SH-SY5Y (cell line): ENCODE results near the gene ACER3.

Experiments used
- GATA2 ChIP-seq: IDR thresholded peaks from 2 replicates; pipeline ENCODE4 v1.6.1; 2011; ENCODE audit warnings: mild to moderate bottlenecking, low read depth, low read length
- GATA3 ChIP-seq: IDR thresholded peaks from 2 replicates; pipeline ENCODE4 v1.6.1; 2011; ENCODE audit warnings: low read depth, mild to moderate bottlenecking, low read length, moderate library complexity

The ACER3 gene

GRCh38 chr11:76939219-76939631 lies 78.5 kb downstream of the ACER3 start:
- TF ChIP-seq GATA2: no peak
- TF ChIP-seq GATA3: no peak

GRCh38 chr11:76944225-76944624 lies 83.5 kb downstream of the ACER3 start:
- TF ChIP-seq GATA2 (no peak), GATA3 (no peak)

- TF ChIP-seq GATA2: no peak
- no peak for TF ChIP-seq GATA3
These were observed 85.5 kb downstream of the ACER3 start for GRCh38 chr11:76946223-76946622.

GRCh38 chr11:76947190-76947589 lies 86.5 kb downstream of the ACER3 start:
- TF ChIP-seq GATA3 (0 out of 2 replicates have a peak, but pooled peaks have one; percentile 50), GATA2 (peak; percentile 65; the same call in 1 of the 2 replicates)

GRCh38 chr11:76947800-76948199 lies 87.1 kb downstream of the ACER3 start:
- no peak for TF ChIP-seq GATA3

- no peak for TF ChIP-seq GATA2
- no peak for TF ChIP-seq GATA3
These were observed 94.9 kb downstream of the ACER3 start for GRCh38 chr11:76955459-76956114.

GRCh38 chr11:76962583-76963416 lies 102.1 kb downstream of the ACER3 start:
- TF ChIP-seq GATA3 (no peak), GATA2 (no peak)

GRCh38 chr11:76972051-76972450 lies 111.3 kb downstream of the ACER3 start:
- TF ChIP-seq GATA3 (no peak), GATA2 (no peak)

GRCh38 chr11:76974179-76974891 lies 113.6 kb downstream of the ACER3 start:
- no peak for TF ChIP-seq GATA2

- TF ChIP-seq GATA3: no peak
- no peak for TF ChIP-seq GATA2
These were observed 114.8 kb downstream of the ACER3 start for GRCh38 chr11:76975513-76975912.

- TF ChIP-seq GATA3 (no peak), GATA2 (no peak)
These were observed 117.1 kb downstream of the ACER3 start for GRCh38 chr11:76977791-76978190.

- TF ChIP-seq GATA3: no peak
- TF ChIP-seq GATA2: no peak
These were observed 117.5 kb downstream of the ACER3 start for GRCh38 chr11:76978239-76978638.

- TF ChIP-seq GATA2: no peak
- no peak for TF ChIP-seq GATA3
These were observed 118.1 kb downstream of the ACER3 start for GRCh38 chr11:76978818-76979217.

GRCh38 chr11:76980196-76980595 lies 119.5 kb downstream of the ACER3 start:
- no peak for TF ChIP-seq GATA3
- no peak for TF ChIP-seq GATA2

GRCh38 chr11:76984743-76985142 lies 124.0 kb downstream of the ACER3 start:
- TF ChIP-seq GATA3: no peak

- no peak for TF ChIP-seq GATA2
- no peak for TF ChIP-seq GATA3
These were observed 126.5 kb downstream of the ACER3 start for GRCh38 chr11:76987203-76987602.
